Effector memory CD4-positive, alpha-beta T cell (primary cell): ENCODE results near the gene APOA1.

ENCODE experiments used
- DNase-seq, 3 donors: peaks; one replicate each; pipeline ENCODE4 v3.0.0-alpha.2; 2020
- H3K27ac ChIP-seq: 2 replicates; pipeline ENCODE4 v1.7.0; 2013; ENCODE audit warnings: mild to moderate bottlenecking, low read length, moderate library complexity; ENCODE audit not compliant: insufficient read depth, poor library complexity, severe bottlenecking
- H3K27me3 ChIP-seq: replicated peaks from 2 replicates; pipeline ENCODE4 v1.7.0; 2013; ENCODE audit warnings: mild to moderate bottlenecking, low read length; ENCODE audit not compliant: insufficient read depth, control insufficient read depth, poor library complexity, severe bottlenecking
- H3K36me3 ChIP-seq: 2 replicates; pipeline ENCODE4 v1.7.0; 2013; ENCODE audit warnings: mild to moderate bottlenecking, low read length, moderate library complexity; ENCODE audit not compliant: control insufficient read depth, insufficient read depth
- H3K4me1 ChIP-seq: 2 replicates; pipeline ENCODE4 v1.7.0; 2013; ENCODE audit warnings: low read length, mild to moderate bottlenecking; ENCODE audit not compliant: control insufficient read depth, insufficient read depth, poor library complexity, severe bottlenecking
- H3K4me3 ChIP-seq: 2 replicates; pipeline ENCODE4 v1.7.0; 2013; ENCODE audit warnings: low read length, low read depth, mild to moderate bottlenecking; ENCODE audit not compliant: insufficient read depth, poor library complexity, severe bottlenecking
- H3K9me3 ChIP-seq: 2 replicates; pipeline ENCODE4 v1.7.0; 2013; ENCODE audit warnings: mild to moderate bottlenecking, low read length, moderate library complexity; ENCODE audit not compliant: control insufficient read depth

APOA1 gene

GRCh38 chr11:116786326-116786725 is 51.1 kb downstream of the APOA1 start:
- no peak for DNase-seq
- H3K4me1 ChIP-seq: peaks cover 26% of the 10 kb centered on the region
- peaks cover 51% of the 10 kb centered on the region for H3K36me3 ChIP-seq
- no peaks in the 10 kb centered on the region for H3K9me3 ChIP-seq
- no peak overlapping the region for H3K27ac ChIP-seq
- H3K27me3 ChIP-seq: no peaks in the 10 kb centered on the region
- no peak overlapping the region for H3K4me3 ChIP-seq
